ENCODE data around the gene POU1F1.
"Not testable (repeated sequence)": the region's sequence is repeated elsewhere in the genome, so short reads cannot be mapped to it uniquely, and the experiment has no call there.

The POU1F1 gene

GRCh38 chr3:87248831-87249230, 27.6 kb downstream of the POU1F1 start:
- DNase-seq, result no peak

- DNase-seq, result not testable (repeated sequence)
Measured at GRCh38 chr3:87248231-87248630, 28.2 kb downstream of the POU1F1 start.

DNA sequence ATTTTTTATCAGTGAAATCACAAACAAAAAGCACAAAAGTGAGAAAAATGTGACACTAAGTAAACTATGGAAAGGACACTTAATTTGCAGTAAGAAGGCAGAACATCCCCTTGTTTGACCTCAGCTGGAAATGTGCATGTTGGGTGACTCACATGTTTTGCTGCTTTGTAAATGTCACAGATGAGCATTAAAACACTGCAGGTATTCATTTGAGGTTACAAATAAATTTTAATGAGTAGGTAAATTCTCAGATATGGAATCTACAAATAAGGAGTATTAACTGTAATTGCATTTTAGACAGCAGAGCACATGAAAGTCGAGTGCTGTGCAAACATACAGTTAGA, 29.0 kb downstream of the POU1F1 start:
- DNase-seq, result no peak

DNA sequence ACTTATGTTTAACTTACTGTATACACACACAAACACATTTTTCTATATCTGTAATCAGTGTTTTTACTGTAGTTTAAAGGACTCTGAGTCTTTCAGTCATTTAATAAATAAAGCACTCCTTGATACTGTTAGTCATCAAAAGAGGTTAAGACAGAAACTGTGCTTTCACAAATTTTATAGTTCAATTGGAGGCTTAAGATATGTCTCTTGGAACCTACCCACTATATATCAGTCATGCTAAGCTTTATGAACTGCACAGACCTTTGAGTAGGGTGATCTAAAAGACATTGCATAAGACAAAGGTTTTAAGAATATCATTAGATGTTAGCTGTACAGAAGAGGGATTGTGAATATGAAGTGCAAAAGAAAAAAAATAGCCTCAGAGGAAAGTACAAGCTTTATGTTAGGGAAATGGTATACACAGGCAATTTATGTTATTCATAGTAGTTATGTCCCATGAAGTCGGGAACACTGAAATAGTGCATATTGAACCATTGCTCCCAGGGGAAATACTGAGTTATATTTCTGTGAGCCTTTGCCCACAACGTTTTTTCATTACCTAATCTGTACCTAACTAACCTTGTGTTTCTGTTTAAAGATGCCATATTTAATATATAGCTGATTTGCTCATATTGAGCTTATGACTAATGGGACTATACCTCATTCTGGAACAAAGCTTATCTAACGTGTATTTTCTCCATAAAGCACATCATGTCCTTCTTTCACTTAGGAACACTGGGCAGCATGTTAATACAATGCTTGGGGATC, 29.5 kb downstream of the POU1F1 start:
- DNase-seq, result no peak

DNA sequence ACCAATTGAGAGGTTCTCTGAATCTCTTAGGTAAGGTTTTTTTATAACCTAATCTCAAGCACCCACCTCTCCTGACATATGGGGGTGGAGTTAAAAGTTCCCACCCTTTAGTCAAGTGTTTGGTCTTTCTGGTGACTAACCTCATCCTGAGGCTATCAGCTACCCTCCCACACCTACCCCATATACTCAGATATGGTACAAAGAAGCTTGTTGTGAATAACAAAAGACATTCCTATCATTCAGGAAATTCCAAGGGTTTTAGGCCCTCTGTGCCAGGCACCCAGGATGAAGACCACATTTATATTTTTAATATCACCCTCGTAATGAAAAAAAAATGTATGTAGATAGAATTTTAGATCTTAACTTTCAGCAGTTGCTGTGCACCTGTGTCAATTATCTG, 40.3 kb downstream of the POU1F1 start:
- DNase-seq, result no peak

GRCh38 chr3:87233805-87234204, 42.6 kb downstream of the POU1F1 start:
- no peak for DNase-seq

DNA sequence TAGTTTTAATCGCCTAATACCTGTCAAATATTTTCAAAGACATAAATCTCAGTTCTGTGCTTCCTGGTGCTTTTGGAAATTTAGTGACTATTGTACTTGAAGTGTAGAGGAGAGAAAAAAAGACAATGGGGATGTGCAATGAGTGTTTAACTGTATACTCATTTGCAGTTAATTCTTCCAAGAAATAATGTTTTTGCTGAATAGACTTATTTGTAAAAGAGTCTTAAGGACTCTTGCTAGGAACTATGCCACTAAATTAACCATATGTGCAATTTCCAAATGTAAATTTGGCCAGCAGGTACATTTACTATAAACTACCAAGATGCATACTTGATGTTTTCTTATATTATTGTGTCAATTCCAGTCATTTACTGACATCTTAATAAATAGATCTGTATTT, 47.3 kb downstream of the POU1F1 start:
- DNase-seq, result no peak

- DNase-seq, result no peak
Measured at GRCh38 chr3:87228316-87228715, 48.1 kb downstream of the POU1F1 start.

GRCh38 chr3:87227835-87228144, 48.6 kb downstream of the POU1F1 start:
- no peak for DNase-seq

DNA sequence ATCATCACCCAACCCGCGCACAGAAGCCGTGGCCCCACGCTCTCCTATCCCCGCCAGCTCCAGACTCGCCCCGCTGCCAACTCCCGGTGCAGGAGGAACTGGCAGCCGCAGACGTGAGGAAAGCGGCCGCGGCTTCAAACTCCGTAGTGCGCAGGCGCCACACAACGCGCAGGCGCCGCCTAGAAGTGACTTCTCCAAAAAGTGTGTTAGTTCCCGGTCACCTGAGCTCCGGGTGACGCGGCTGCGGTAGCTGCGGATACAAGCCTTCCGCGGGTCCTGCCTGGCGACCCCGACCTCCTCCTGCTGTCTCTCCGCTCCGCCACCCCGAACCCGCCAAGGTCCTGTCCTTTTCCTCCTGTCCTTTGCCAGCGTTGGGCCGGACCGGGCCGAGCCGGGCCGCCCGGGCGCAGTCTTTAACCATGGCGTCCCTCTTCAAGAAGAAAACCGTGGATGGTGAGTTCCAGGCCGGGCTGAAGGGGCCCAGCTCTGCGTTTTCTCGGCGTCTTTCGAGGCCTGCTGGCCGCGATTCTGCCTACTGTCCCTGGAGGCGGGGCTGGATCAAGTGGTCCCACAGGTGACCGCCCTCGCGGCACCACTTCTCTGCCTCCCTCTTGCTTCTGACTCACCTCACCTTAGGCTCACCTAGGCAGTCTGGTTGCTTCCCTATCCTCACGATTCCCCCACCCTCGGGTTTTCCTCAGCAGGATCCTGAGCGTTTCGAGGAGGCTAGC, 49.1 kb downstream of the POU1F1 start, which contains the start of gene CHMP2B:
CHMP2B (plus strand) TSS at position 206 of the 731 bp plus-strand sequence; CDS start at position 420, 214 bp downstream.
- DNase-seq, result peak; percentile 92

DNA sequence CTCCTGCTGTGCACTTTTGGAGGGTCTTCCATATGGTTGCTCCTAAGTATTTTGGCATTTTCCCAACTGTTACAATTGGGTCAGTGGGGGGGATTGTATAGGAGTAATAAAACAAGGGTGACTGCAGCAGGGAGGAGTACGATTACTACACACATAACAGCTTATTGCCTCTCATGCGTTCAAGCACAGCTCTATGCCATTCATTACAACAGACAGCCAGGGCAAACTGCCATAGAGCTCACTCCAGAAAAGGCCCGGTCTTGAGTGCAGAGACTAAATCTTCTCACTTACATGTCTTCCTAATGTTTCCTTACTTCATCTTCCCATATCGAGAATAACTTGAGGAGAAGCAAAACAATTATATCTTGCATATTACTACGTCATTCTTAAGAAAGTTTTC, 50.7 kb downstream of the POU1F1 start:
- no peak for DNase-seq

- no peak for DNase-seq
Measured at GRCh38 chr3:87219611-87220010, 56.8 kb downstream of the POU1F1 start.

DNA sequence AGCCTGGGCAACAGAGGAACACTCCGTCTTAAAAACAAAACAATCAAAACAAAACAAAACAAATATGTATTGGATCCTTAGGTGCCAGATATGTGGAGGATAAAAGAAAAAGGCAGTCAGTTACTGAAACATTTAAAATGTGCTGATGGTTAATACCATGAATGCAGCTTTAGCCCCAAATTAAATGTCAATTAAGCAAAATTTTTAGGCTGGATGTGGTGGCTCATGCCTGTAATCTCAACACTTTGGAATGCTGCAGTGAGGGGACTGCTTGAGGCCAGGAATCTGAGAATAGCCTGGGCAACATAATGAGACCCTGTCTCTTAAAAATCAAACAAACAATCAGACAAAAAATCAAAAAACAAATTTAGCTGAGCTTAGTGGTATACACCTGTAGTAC, 57.8 kb downstream of the POU1F1 start:
- DNase-seq, result no peak
